ENCODE results near the gene RBCK1.

- TF ChIP-seq, protein P1, sequence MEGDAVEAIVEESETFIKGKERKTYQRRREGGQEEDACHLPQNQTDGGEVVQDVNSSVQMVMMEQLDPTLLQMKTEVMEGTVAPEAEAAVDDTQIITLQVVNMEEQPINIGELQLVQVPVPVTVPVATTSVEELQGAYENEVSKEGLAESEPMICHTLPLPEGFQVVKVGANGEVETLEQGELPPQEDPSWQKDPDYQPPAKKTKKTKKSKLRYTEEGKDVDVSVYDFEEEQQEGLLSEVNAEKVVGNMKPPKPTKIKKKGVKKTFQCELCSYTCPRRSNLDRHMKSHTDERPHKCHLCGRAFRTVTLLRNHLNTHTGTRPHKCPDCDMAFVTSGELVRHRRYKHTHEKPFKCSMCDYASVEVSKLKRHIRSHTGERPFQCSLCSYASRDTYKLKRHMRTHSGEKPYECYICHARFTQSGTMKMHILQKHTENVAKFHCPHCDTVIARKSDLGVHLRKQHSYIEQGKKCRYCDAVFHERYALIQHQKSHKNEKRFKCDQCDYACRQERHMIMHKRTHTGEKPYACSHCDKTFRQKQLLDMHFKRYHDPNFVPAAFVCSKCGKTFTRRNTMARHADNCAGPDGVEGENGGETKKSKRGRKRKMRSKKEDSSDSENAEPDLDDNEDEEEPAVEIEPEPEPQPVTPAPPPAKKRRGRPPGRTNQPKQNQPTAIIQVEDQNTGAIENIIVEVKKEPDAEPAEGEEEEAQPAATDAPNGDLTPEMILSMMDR (IDR thresholded peaks at IDR 0.05): no peak
- TF ChIP-seq POLR2A (IDR thresholded peaks at IDR 0.05): no peak
- no peak for TF ChIP-seq POLR2AphosphoS5 (IDR thresholded peaks at IDR 0.05)
- no peak for TF ChIP-seq EP300 (IDR thresholded peaks at IDR 0.05)
Measured at GRCh38 chr20:383889-384288, 24.2 kb upstream of the RBCK1 start.

Measured in upper lobe of left lung (tissue), 4 donors.